ENCODE results near the gene NUP188. TPM values are rescaled to one million over a fixed set of nuclear protein-coding genes. Genes with fewer than 3 reads are reported as not detected.
A peak's percentile ranks its signal among the peaks of the same experiment; 100 is the strongest.

NUP188 gene
- total and polyA plus RNA-seq, 2 donors (not counting 3 experiments of a cell fraction or from before 2014, with no cell fraction given), result 62.7 to 66.2 TPM

DNA sequence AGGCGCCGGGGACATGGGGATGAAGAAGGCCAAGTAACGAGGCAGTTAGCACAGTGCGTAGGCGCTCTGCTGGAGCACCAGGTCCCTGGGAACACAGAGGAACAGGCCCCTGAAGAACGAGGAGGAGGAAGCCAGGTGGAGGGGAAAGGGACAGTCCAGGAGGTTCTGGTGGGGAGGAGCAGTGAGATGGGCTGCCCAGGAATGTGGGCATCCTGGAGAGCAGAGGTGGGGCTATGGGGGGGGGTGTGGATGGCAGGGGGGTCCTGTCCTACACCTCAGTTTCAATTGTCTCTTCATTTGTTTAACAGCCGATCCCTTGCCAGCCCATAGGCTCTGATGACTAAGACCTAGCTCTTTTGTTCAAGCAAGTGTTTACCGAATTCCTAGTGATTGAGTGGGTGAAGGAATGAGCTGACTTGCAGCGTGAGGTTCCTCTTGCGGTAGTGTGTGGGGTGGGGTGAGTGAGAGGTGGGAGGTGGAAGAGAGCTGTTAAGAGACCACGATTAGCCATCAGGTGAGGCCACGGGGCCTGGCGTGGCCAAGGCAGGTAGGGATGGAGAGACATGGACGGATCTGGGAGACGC is 35.1 kb upstream of the NUP188 start:
- Histone ChIP-seq H3K27me3 (ENCODE audit: control insufficient read depth in 2 of 2, insufficient read depth in 2 of 2, low read length in 2 of 2) (no peaks in the 10 kb centered on the region), H4K20me1 (replicated peaks; ENCODE audit: control insufficient read depth, extremely low read depth, insufficient read depth, low read length) (no peaks in the 10 kb centered on the region), H3K9me1 (replicated peaks; ENCODE audit: control insufficient read depth, extremely low read depth, insufficient read depth, low read length) (no peaks in the 10 kb centered on the region), H3K9me3 (replicated peaks; ENCODE audit: control insufficient read depth, insufficient read depth, low read length) (no peaks in the 10 kb centered on the region), H3K4me1 (ENCODE audit: control insufficient read depth, extremely low read depth, insufficient read depth, low read length) (peaks cover 65% of the 10 kb centered on the region), H2AFZ (ENCODE audit: low read depth, low read length) (no peak overlapping the region), H3K27ac (ENCODE audit: insufficient read depth, low read depth, low read length) (peak overlapping the region; percentile 94), H3K4me2 (ENCODE audit: insufficient read depth, low read length) (peak overlapping the region; percentile 54), H3K9ac (replicated peaks; ENCODE audit: extremely low read depth, insufficient read depth, low read length) (peak overlapping the region; percentile 63), H3K36me3 (ENCODE audit: control insufficient read depth in 2 of 2, extremely low read depth in 1 of 2, insufficient read depth in 2 of 2, low read length in 2 of 2) (peaks cover 21 to 41% of the 10 kb centered on the region in 2 experiments), H3K79me2 (ENCODE audit: control insufficient read depth, insufficient read depth, low read length) (peaks cover 76% of the 10 kb centered on the region), H3K4me3 (replicated peaks in 1 of 3; ENCODE audit: insufficient read depth in 1 of 3, low read depth in 1 of 3, low read length in 3 of 3) (no peak overlapping the region)
- TF ChIP-seq JUN (IDR thresholded peaks at IDR 0.05; ENCODE audit: borderline replicate concordance, insufficient read depth, insufficient read length, low read depth), result peak; percentile 49
- peak; percentile 79 for TF ChIP-seq FOS (IDR thresholded peaks at IDR 0.05; ENCODE audit: borderline replicate concordance, insufficient read depth, low read length)
- TF ChIP-seq POLR2A (IDR thresholded peaks at IDR 0.05; ENCODE audit: low read depth, low read length), result no peak
- TF ChIP-seq EZH2 (IDR thresholded peaks at IDR 0.05; ENCODE audit: borderline replicate concordance, low read depth, low read length, severe bottlenecking), result no peak
- no peak for TF ChIP-seq GATA2 (IDR thresholded peaks at IDR 0.05; ENCODE audit: insufficient read depth, insufficient read length, low read depth, low read length)
- no peak for TF ChIP-seq MYC (IDR thresholded peaks at IDR 0.05; ENCODE audit: low read depth, low read length)
- TF ChIP-seq CTCF (IDR thresholded peaks at IDR 0.05; ENCODE audit: extremely low read depth in 1 of 2, insufficient read depth in 1 of 2, low read depth in 1 of 2, low read length in 2 of 2), result no peak
- TF ChIP-seq, protein P1, sequence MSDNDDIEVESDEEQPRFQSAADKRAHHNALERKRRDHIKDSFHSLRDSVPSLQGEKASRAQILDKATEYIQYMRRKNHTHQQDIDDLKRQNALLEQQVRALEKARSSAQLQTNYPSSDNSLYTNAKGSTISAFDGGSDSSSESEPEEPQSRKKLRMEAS (IDR thresholded peaks at IDR 0.05; ENCODE audit: insufficient read depth, insufficient read length), result no peak
- TF ChIP-seq POLR2AphosphoS5 (IDR thresholded peaks at IDR 0.05; ENCODE audit: insufficient read depth, low read depth, low read length), result peak; percentile 69
- intact Hi-C loops (cut with micrococcal nuclease), result no loop called here
- BruUV-seq (replicated peaks), result no TSS peak
- ChIA-PET POLR2A (interaction anchor here (1.0 to 1.7 kb wide), 3 partner anchors 20 to 34 kb away, joined by 3 to 8 read pairs (median 6); no protein-coding TSS in a partner anchor), CTCF (interaction anchor here (0.6 to 2.6 kb wide), 7 partner anchors 14 to 116 kb away, joined by 3 to 8 read pairs (median 5); partner anchors contain the start of gene SH3GLB2)
- dilution Hi-C loops (cut with MboI; ENCODE audit: extremely low pct_ligation_motif_present, low sequenced_read_pairs), result no loop called here
- DNase-seq (ENCODE audit: low read depth, low spot score) (peak; percentile 82), FAIRE-seq (peak; percentile 99)

Data from endothelial cell of umbilical vein (primary cell).